Liver (tissue), 9 donors: ENCODE measurements around the gene TBX1. TPM values are rescaled to one million over a fixed set of nuclear protein-coding genes. Genes with fewer than 3 reads are reported as not detected.

Experiments used
- DNase-seq: peaks from one replicate; pipeline ENCODE4 v3.0.0-alpha.2; 2017; ENCODE audit warnings: low spot score
- H3K27ac ChIP-seq, 2 donors: one replicate each; pipeline ENCODE4 v1.7.0; 2013; ENCODE audit warnings: inconsistent platforms in 2 of 2, low read length in 2 of 2, control low read depth in 1 of 2, low read depth in 1 of 2, mild to moderate bottlenecking in 1 of 2
- H3K27me3 ChIP-seq, 4 donors: one replicate each; pipeline versions ENCODE4 v1.6.1 to v1.7.0; 2013; ENCODE audit warnings: low read length in 3 of 4, inconsistent platforms in 1 of 4, mild to moderate bottlenecking in 1 of 4, moderate library complexity in 1 of 4; ENCODE audit not compliant: control insufficient read depth in 4 of 4, insufficient read depth in 4 of 4
- H3K36me3 ChIP-seq, 4 donors: one replicate each; pipeline versions ENCODE4 v1.6.1 to v1.7.0; 2013; ENCODE audit warnings: low read length in 3 of 4, mild to moderate bottlenecking in 3 of 4, low read depth in 1 of 4, moderate library complexity in 1 of 4; ENCODE audit not compliant: control insufficient read depth in 4 of 4, insufficient read depth in 3 of 4
- H3K4me1 ChIP-seq, 4 donors: one replicate each; pipeline versions ENCODE4 v1.6.1 to v1.7.0; 2013; ENCODE audit warnings: low read length in 3 of 4, mild to moderate bottlenecking in 3 of 4, moderate library complexity in 1 of 4; ENCODE audit not compliant: control insufficient read depth in 4 of 4, insufficient read depth in 4 of 4
- H3K4me3 ChIP-seq, 3 donors: one replicate each; pipeline versions ENCODE4 v1.6.1 to v1.7.0; 2013; ENCODE audit warnings: low read length in 3 of 3, control low read depth in 1 of 3, low read depth in 1 of 3, mild to moderate bottlenecking in 1 of 3
- H3K9ac ChIP-seq, 2 donors: one replicate each; pipeline ENCODE4 v1.7.0; 2013; ENCODE audit warnings: low read length in 2 of 2, mild to moderate bottlenecking in 2 of 2, moderate library complexity in 2 of 2, control low read depth in 1 of 2, low read depth in 1 of 2
- H3K9me3 ChIP-seq, 4 donors: one replicate each; pipeline versions ENCODE4 v1.6.1 to v1.7.0; 2013; ENCODE audit warnings: low read length in 3 of 4; ENCODE audit not compliant: control insufficient read depth in 4 of 4
- EGR1 ChIP-seq, 2 donors: IDR thresholded peaks; 2 replicates each; pipeline ENCODE4 v1.6.1; 2016 to 2018; ENCODE audit warnings: antibody characterized with exemption in 2 of 2, low read depth in 2 of 2
- FOXA1 ChIP-seq: IDR thresholded peaks from 2 replicates; pipeline ENCODE4 v1.6.1; 2016; ENCODE audit warnings: antibody characterized with exemption
- GABPA ChIP-seq, 2 donors: IDR thresholded peaks in 1 of 2; conservative IDR thresholded peaks in 1 of 2; 2 replicates each; pipeline ENCODE4 v1.6.1; 2016; ENCODE audit warnings: antibody characterized with exemption in 2 of 2, mild to moderate bottlenecking in 1 of 2, moderate library complexity in 1 of 2
- HNF4A ChIP-seq, 2 donors: conservative IDR thresholded peaks; 2 replicates each; pipeline ENCODE4 v1.6.1; 2016; ENCODE audit warnings: antibody characterized with exemption in 2 of 2, mild to moderate bottlenecking in 2 of 2
- HNF4G ChIP-seq: IDR thresholded peaks from 2 replicates; pipeline ENCODE4 v1.6.1; 2016; ENCODE audit warnings: antibody characterized with exemption
- JUND ChIP-seq, 2 donors: IDR thresholded peaks; 2 replicates each; pipeline ENCODE4 v1.6.1; 2016; ENCODE audit warnings: antibody characterized with exemption in 2 of 2
- NR2F2 ChIP-seq: IDR thresholded peaks from 2 replicates; pipeline ENCODE4 v1.6.1; 2016; ENCODE audit warnings: antibody characterized with exemption
- RAD21 ChIP-seq, 2 donors: IDR thresholded peaks; 2 replicates each; pipeline ENCODE4 v1.6.1; 2016; ENCODE audit warnings: antibody characterized with exemption in 2 of 2, mild to moderate bottlenecking in 2 of 2
- SP1 ChIP-seq: IDR thresholded peaks from 2 replicates; pipeline ENCODE4 v1.6.1; 2018; ENCODE audit warnings: antibody characterized with exemption, mild to moderate bottlenecking
- TAF1 ChIP-seq: conservative IDR thresholded peaks from 2 replicates; pipeline ENCODE4 v1.6.1; 2016; ENCODE audit warnings: antibody characterized with exemption, mild to moderate bottlenecking
- YY1 ChIP-seq: IDR thresholded peaks from 2 replicates; pipeline ENCODE4 v1.6.1; 2016; ENCODE audit warnings: antibody characterized with exemption, mild to moderate bottlenecking
- WGBS: extraction: QIAGEN DNeasy Blood & Tissue Kit; methylation state at CpG from one replicate; pipeline ENCODE4 v1.1.7; 2013; 5-methylcytosine and 5-hydroxymethylcytosine counted together
- polyA plus RNA-seq, 2 donors: library from polyadenylated mRNA; stranded (reverse) in 1 of 2; unstranded in 1 of 2; fragments of 200-250 nt in 1 of 2; fragments of >200 nt in 1 of 2; fragmentation: Nextera tagmentation in 1 of 2; extraction: Ambion mirVana in 1 of 2; gene quantifications; one replicate each; pipeline versions ENCODE4 v1.2.1 to v1.2.3, GENCODE V29; 2013 to 2015
- total RNA-seq, 2 donors: library from RNA; depleted of rRNA; stranded (reverse); fragments of >200 nt; gene quantifications; one replicate each; pipeline ENCODE4 v1.2.3, GENCODE V29; 2014
- TF ChIP-seq, protein P1 (sequence below): IDR thresholded peaks from 2 replicates; pipeline ENCODE4 v1.6.1; 2016; ENCODE audit warnings: antibody characterized with exemption
- TF ChIP-seq, protein P2 (sequence below): fragments of 150-350 bp; IDR thresholded peaks from 2 replicates; pipeline ENCODE4 v1.5.1; 2017; ENCODE audit warnings: improper control_type of control experiment, low read depth, low read length; ENCODE audit not compliant: missing input control
- TF ChIP-seq, protein P3 (sequence below): IDR thresholded peaks from 2 replicates; pipeline ENCODE4 v1.6.1; 2016; ENCODE audit warnings: antibody characterized with exemption
- TF ChIP-seq, protein P4 (sequence below): IDR thresholded peaks from 2 replicates; pipeline ENCODE4 v1.6.1; 2016; ENCODE audit warnings: antibody characterized with exemption, mild to moderate bottlenecking
- TF ChIP-seq, protein P5 (sequence below): IDR thresholded peaks from 2 replicates; pipeline ENCODE4 v1.6.1; 2016; ENCODE audit warnings: antibody characterized with exemption
- donor health status: healthy.
- donor health status: healthy.
- donor health status: healthy.
- donor health status: healthy.
- donor health status: healthy.

The TBX1 gene
- total and polyA plus RNA-seq, 4 donors, result 0.17 to 0.18 TPM; not detected in 2

DNA sequence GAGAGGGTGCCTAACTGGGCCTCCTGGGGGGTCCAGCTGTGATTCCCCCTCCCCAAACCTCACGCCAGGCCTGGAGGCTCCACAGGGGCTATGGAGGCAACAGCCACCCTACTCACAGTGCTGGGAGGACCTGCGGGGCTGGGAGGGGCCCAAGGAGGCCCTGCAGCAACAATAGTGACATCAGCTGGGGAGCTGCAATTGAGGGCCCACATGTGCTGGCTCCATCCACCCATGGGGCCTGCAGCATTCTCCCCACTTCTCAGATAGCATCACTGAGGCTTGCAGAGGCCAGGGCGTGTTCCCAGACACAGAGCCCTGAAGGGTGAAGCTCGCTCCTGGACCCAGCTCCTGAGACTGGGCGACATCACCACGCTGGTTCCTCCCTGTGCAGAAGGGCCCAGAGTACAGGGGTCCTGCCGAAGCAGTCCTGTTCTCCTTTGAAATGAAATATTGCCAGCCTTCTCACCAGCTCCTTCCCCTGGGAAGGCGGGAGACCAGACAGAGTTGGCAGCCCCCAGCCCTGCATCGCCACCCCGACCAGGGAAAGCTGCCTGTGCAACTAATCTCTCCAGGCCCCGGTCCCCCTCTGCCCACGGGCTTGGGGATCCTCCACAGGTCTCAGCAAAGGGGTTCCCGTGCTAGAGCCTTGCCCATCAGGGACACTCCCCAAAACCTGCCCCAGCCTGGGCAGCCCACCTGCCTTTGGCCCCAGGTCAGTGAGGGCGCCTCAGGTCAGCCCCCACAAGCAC is 8.9 kb upstream of the TBX1 start:
- 88% methylated on average over 14 of the region's 14 CpGs for WGBS
- H3K36me3 ChIP-seq, result no peaks in the 10 kb centered on the region
- H3K9me3 ChIP-seq, result no peaks in the 10 kb centered on the region
- DNase-seq, result no peak
- peaks cover 2 to 11% (median 4%) of the 10 kb centered on the region in 4 donors for H3K4me1 ChIP-seq
- no peak overlapping the region for H3K9ac ChIP-seq
- TF ChIP-seq HNF4G (no peak), FOXA1 (no peak), EGR1 (IDR thresholded peaks at IDR 0.05; ENCODE audit: low read depth in 2 of 2) (no peak), JUND (IDR thresholded peaks at IDR 0.05) (no peak), YY1 (no peak), NR2F2 (no peak), RAD21 (IDR thresholded peaks at IDR 0.05) (no peak), SP1 (no peak), HNF4A (conservative IDR thresholded peaks at IDR 0.05) (no peak), GABPA (IDR thresholded peaks at IDR 0.05 in 1 of 2, conservative IDR thresholded peaks at IDR 0.05 in 1 of 2) (no peak), TAF1 (no peak)
- TF ChIP-seq, protein P1, sequence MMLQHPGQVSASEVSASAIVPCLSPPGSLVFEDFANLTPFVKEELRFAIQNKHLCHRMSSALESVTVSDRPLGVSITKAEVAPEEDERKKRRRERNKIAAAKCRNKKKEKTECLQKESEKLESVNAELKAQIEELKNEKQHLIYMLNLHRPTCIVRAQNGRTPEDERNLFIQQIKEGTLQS, result no peak
- TF ChIP-seq, protein P2, sequence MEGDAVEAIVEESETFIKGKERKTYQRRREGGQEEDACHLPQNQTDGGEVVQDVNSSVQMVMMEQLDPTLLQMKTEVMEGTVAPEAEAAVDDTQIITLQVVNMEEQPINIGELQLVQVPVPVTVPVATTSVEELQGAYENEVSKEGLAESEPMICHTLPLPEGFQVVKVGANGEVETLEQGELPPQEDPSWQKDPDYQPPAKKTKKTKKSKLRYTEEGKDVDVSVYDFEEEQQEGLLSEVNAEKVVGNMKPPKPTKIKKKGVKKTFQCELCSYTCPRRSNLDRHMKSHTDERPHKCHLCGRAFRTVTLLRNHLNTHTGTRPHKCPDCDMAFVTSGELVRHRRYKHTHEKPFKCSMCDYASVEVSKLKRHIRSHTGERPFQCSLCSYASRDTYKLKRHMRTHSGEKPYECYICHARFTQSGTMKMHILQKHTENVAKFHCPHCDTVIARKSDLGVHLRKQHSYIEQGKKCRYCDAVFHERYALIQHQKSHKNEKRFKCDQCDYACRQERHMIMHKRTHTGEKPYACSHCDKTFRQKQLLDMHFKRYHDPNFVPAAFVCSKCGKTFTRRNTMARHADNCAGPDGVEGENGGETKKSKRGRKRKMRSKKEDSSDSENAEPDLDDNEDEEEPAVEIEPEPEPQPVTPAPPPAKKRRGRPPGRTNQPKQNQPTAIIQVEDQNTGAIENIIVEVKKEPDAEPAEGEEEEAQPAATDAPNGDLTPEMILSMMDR, result no peak
- TF ChIP-seq, protein P3, sequence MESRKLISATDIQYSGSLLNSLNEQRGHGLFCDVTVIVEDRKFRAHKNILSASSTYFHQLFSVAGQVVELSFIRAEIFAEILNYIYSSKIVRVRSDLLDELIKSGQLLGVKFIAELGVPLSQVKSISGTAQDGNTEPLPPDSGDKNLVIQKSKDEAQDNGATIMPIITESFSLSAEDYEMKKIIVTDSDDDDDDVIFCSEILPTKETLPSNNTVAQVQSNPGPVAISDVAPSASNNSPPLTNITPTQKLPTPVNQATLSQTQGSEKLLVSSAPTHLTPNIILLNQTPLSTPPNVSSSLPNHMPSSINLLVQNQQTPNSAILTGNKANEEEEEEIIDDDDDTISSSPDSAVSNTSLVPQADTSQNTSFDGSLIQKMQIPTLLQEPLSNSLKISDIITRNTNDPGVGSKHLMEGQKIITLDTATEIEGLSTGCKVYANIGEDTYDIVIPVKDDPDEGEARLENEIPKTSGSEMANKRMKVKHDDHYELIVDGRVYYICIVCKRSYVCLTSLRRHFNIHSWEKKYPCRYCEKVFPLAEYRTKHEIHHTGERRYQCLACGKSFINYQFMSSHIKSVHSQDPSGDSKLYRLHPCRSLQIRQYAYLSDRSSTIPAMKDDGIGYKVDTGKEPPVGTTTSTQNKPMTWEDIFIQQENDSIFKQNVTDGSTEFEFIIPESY, result no peak
- TF ChIP-seq, protein P4, sequence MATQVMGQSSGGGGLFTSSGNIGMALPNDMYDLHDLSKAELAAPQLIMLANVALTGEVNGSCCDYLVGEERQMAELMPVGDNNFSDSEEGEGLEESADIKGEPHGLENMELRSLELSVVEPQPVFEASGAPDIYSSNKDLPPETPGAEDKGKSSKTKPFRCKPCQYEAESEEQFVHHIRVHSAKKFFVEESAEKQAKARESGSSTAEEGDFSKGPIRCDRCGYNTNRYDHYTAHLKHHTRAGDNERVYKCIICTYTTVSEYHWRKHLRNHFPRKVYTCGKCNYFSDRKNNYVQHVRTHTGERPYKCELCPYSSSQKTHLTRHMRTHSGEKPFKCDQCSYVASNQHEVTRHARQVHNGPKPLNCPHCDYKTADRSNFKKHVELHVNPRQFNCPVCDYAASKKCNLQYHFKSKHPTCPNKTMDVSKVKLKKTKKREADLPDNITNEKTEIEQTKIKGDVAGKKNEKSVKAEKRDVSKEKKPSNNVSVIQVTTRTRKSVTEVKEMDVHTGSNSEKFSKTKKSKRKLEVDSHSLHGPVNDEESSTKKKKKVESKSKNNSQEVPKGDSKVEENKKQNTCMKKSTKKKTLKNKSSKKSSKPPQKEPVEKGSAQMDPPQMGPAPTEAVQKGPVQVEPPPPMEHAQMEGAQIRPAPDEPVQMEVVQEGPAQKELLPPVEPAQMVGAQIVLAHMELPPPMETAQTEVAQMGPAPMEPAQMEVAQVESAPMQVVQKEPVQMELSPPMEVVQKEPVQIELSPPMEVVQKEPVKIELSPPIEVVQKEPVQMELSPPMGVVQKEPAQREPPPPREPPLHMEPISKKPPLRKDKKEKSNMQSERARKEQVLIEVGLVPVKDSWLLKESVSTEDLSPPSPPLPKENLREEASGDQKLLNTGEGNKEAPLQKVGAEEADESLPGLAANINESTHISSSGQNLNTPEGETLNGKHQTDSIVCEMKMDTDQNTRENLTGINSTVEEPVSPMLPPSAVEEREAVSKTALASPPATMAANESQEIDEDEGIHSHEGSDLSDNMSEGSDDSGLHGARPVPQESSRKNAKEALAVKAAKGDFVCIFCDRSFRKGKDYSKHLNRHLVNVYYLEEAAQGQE, result no peak
- TF ChIP-seq, protein P5, sequence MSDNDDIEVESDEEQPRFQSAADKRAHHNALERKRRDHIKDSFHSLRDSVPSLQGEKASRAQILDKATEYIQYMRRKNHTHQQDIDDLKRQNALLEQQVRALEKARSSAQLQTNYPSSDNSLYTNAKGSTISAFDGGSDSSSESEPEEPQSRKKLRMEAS, result no peak
- peaks cover 0 to 15% (median 4%) of the 10 kb centered on the region in 4 donors for H3K27me3 ChIP-seq
- H3K27ac ChIP-seq, result no peak overlapping the region
- H3K4me3 ChIP-seq, result no peak overlapping the region
